Measurements from ENCODE around the gene ADAMTS17.

- no peak for TF ChIP-seq POLR2A (IDR thresholded peaks at IDR 0.05; ENCODE audit: low read length)
- no peak for TF ChIP-seq GATA1 (IDR thresholded peaks at IDR 0.05; ENCODE audit: low read depth, low read length)
These were observed 352.7 kb downstream of the ADAMTS17 start for GRCh38 chr15:99989095-99989494.
